ENCODE data around the gene TEF.
A peak's percentile ranks its signal among the peaks of the same experiment; 100 is the strongest.
"Not testable (repeated sequence)": the region's sequence is repeated elsewhere in the genome, so short reads cannot be mapped to it uniquely, and the experiment has no call there.

Gene TEF

DNA sequence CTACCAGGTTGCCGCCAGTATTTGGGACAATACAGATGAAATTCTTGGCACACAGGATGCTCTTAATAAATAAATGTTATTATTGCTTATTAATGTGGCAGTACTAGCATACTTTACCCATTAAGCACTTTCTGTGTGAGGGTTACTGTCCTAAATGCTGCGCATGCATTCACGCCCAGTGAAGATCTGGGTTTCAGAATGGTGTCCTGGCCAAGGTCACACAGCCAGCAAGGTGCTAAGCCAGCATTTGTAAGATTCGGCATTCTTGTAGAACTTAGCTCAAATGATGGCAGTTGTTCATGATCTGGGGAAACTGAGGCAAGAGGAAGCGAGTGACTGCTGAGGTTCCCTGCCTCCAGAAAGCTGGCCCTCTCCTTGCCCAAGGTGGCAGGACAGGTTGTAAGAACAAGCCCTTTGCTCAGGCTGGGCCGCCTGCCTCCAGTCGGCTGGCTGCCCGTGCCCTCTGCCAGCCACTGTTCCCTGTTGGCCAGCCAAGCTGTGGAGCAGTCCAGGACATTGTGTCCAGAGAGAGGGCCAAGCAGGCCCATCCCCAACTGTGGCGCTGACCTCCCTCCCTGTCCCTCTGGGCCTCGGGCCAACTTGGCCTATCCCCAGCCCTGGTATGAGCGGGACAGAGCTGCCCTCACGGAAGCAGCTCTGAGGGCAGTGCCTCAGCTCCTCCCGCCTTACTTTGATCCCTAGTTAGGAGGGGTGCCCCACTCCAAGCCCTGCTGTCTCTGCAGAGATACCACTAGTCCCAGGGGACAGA, 36.1 kb downstream of the TEF start:
- no peak overlapping the region for H3K4me3 ChIP-seq (ENCODE audit: low read depth, low read length)

DNA sequence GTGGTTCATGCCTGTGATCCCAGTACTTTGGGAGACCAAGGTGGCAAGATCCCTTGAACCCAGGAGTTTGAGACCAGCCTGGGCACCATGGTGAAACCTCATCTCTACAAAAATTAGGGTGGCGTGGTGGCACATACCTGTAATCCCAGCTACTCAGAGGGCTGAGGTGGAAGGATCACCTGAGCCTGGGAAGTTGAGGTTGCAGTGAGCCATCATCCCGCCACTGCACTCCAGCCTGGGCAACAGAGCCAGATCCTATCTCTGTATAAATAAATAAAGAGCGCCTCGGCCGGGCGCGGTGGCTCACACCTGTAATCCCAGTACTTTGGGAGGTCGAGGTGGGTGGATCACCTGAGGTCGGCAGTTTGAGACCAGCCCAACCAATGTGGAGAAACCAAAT, 37.0 kb downstream of the TEF start:
- no peak overlapping the region for H3K4me3 ChIP-seq (ENCODE audit: low read depth, low read length)

DNA sequence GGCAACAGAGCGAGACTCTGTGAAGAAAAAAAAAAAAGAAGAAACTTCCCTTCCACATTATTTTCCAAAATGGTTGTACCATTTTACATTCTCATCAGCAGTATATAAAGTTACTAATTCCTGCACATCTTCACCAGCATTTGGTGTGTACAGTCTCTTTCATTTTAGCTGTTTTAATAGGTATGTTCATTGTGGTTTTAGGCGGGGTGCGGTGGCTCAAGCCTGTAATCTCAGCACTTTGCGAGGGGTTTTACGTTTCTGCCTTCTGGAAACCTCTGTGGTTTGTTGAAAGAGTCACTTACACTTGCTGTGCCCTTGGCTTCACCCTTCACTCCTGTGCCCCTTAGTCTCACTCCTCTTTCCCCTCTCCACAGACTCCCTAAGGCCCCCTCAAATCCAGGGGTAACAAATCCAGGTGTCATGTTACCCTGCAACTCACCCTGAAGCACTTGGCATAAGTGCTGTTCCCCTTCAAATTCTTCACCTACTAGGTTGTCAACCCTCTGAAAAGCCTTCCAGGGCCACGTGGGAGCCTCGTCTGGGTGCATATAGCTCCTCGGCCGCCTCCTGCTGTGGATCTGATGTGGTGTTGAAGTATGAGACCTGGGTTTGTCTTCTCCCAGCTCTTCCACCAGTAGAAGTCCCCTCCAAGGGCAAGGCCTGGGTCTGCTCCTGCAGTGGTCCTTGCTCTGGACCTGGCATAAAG, 44.1 kb downstream of the TEF start:
- no peak overlapping the region for H3K4me3 ChIP-seq (ENCODE audit: low read depth, low read length)

DNA sequence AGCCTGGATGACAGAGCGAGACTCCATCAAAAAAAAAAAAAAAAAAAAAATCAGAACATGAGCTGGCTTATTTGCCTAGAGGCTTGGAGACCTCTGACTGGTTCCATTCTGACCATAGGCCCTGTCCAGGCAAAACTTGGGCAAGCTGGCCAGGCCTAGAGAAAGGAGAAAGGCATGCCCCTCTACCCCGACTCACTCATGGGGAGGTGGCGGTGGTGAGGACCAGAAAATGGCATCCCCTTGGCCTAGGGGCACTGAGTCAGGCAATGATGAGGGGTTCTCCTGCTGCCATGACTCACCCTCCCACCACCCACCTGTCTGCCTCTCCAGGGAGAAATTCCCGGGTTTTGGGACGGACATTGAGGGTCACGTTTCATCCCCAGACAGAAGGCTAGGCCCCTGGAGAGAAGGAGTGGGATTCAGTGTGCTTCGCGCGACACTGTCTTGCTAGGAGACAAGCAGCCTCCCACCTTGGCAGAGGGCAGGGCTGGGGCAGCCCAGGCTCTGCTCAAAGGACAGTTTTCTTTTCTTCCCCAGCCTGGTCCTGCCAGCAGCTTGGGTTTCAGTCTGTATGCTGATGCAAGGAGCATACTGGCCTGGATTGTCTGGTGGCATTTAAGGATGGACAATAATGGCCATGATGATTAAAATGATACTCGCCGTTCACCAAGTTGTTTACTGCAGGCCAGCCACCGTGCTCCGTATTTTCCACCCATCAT, 47.6 kb downstream of the TEF start:
- H3K4me3 ChIP-seq (ENCODE audit: low read depth, low read length), result no peak overlapping the region

DNA sequence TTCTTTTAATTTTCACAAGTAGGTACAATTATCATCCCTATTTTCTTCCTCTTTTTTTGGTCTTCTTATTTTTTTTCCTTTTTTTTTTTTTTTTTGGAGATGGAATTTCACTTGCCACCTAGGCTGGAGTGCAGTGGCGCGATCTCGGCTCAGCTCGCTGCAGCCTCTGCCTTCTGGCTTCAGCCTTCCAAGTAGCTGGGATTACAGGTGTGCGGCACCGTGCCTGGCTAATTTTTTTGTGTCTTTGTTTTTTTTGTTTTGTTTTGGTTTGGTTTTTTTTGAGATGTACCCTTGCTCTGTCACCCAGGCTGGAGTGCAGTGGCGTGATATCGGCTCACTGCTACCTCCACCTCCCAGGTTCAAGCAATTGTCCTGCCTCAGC, 48.2 kb downstream of the TEF start:
- H3K4me3 ChIP-seq (ENCODE audit: low read depth, low read length), result no peak overlapping the region

DNA sequence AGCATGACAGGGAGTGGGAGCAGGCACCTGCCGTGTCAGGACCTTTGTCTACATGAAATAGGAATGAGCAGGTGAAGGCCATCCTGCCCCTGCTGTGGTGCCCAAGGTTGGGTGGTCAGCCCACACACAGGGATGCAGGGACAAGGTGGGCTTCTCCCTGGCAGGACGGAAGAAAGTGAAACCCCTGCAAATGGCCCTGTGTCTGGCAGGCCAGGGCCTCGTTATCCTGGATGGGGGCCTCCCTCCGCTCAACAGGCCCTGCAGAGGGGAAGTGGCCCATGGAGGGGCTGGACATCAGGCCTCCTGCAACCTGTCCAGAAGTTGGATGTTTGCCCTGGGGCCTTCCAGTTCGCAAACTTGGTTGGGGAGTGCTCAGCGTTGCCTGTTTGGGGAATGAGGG, 49.9 kb downstream of the TEF start:
- no peak overlapping the region for H3K4me3 ChIP-seq (ENCODE audit: low read depth, low read length)

DNA sequence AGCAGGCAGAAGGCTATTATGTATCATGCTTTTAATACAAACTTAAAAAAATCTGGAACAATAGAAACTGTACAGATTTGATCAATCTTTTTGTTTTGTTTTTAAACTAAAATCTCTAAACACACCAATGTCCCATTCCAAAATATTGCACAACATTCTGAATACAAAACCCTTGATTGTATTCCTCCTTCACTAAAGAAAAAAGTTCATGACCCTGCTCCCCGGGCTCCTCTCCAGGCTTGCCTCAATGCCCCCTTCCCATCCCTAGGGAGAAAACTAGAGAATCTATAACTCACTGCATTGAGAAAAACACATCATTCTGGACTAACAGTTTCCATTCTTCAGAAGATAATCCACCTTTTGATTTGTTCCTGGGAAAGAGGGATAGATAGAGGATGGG, 51.7 kb downstream of the TEF start:
- not testable (repeated sequence) for H3K4me3 ChIP-seq (ENCODE audit: low read depth, low read length)

DNA sequence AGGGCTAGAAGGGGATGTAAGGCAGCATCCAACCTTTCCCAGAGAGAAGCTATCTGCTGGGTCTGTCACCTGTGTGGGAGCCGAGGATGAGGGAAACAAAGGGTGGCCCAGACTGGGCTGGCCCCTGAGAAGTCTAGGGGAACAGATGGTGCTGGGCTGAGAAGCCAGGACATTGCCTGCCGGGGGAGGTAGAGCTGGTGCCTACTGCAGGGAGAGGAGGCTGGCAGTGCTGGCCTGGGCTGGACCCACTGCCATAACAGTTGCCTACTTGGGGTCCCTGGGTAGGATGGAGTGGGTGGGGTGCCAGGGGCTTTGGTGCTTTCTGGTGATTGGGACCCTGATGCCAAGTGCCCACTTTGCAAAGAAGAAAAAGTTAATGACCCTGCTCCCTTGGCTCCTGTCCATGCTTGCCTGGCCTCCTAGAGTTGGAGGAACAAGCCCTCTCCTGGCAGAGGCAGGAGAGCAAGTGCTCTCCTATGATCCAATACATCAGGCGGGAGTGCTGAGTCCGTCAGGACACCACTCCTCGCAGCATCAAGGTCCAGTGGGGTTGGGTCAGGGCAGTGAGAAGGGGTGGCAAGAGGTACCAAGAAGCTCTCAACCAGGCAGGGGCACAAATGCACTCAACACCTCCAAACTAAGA, 52.7 kb downstream of the TEF start:
- H3K4me3 ChIP-seq (ENCODE audit: low read depth, low read length), result not testable (repeated sequence)

DNA sequence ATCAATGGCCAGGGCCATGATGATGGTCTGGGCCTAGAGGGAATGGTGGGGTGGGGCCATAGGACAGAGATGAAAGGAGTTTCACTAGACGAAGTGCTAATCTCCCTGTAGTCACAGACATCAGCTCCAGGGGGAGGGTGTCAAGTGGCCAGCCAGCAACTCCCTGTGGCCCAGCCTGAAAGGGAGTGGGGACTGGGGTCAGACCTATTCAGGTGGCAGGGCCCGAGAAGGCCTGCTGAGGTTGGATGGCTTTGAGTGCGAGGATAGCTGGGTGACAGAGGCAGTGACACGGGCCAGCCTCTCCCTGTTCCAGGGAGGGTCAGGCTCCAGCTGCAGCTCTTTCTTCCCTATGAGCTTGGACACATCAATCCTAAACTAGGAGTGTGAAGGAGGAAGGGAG, 53.8 kb downstream of the TEF start:
- H3K4me3 ChIP-seq (ENCODE audit: low read depth, low read length), result no peak overlapping the region

DNA sequence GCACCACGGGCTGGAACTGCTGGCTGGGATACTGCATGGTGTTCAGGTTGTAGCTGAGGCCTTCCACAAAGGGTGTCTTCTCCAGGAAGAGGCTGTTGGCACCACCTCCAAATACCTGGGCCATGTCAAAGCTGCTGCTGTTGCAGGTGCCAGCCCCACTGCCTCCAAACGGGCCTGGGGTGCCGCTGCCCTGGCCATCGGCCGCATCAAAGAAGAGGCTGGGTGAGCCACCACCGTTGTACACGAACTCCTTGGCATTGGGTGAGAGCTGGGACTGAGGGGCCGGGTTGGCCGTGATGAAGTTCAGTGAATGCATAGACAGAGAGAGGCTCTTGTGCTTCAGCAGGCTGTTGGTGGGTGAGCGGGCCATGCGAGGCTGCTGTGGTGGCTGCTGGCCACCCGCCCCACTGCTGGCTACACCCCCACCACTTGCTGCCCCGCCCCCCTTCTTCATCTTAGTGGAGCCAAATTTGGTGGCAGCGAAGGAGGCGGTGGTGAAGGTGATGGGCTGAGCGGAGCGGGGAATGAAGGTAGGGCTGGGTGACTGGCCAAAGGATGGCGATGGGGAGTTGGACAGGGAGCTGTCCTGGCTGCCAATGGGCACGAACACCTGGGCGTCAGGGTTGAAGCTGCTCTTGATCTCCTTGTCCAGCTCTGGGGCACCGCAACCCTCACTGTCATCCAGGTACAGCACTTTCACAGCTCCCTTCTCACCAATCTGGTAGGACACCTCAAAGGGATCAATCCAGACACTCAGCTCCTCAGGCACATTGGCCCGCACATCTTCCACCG, 54.8 kb downstream of the TEF start:
- no peak overlapping the region for H3K4me3 ChIP-seq (ENCODE audit: low read depth, low read length)

DNA sequence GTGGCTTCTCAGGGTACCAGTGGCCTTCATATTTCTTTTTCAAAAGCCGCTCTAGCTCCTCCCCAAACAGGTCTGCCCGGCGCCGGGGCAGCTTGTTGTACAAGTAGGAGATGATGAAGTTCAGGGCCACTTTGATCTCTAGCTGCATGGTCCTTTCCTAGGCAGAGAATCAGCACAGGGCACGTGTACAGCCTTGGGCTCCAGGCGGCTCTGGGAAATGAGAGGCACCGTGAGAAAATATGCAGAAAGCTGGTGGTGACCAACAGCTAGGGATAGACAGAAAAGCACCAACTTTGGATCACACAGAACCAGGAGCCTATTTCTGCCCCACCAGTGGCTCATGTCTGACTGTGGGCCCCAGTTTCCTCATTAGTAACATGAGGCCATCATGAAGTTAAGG, 55.5 kb downstream of the TEF start:
- no peak overlapping the region for H3K4me3 ChIP-seq (ENCODE audit: low read depth, low read length)

DNA sequence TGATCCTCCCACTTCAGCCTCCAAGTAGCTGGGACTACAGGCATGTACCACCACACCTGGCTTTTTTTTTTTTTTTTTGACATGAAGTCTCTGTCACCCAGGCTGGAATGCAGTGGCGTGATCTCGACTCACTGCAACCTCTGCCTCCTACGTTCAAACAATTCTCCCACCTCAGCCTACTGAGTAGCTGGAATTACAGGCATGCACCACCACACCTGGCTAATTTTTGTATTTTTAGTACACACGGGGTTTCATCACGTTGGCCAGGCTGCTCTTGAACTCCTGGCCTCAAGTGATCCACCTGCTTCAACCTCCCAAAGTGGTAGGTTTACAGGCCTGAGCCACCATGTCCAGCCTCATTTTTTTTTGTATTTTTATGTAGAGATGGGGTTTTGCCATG, 58.8 kb downstream of the TEF start:
- not testable (repeated sequence) for H3K4me3 ChIP-seq (ENCODE audit: low read depth, low read length)

DNA sequence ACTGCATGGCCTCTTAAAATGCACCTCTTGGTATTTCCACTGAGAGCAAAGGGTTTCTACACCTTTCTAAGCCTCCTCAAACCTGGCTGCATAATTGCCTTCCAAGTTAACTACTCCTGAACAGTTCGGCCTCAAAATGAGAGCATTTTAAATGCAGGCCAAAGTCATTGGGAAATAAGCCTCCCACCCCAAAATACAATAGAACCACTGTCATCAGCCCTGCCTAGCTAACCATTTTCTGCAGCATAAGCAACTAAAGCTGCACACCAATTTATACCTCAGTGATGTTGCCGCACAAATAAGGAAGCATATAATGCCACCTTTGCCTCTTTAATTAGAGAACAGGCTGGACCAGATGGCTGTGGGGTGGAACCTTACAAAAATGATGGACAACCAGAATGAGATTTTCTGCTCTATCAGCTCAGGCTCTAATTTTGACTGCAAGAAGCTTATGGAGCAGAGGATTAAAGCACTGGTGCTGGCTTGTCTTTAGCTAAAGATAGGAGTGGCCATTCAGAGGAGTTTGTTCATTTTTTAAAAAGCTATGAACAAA, 60.6 kb downstream of the TEF start:
- H3K4me3 ChIP-seq (ENCODE audit: low read depth, low read length), result no peak overlapping the region

DNA sequence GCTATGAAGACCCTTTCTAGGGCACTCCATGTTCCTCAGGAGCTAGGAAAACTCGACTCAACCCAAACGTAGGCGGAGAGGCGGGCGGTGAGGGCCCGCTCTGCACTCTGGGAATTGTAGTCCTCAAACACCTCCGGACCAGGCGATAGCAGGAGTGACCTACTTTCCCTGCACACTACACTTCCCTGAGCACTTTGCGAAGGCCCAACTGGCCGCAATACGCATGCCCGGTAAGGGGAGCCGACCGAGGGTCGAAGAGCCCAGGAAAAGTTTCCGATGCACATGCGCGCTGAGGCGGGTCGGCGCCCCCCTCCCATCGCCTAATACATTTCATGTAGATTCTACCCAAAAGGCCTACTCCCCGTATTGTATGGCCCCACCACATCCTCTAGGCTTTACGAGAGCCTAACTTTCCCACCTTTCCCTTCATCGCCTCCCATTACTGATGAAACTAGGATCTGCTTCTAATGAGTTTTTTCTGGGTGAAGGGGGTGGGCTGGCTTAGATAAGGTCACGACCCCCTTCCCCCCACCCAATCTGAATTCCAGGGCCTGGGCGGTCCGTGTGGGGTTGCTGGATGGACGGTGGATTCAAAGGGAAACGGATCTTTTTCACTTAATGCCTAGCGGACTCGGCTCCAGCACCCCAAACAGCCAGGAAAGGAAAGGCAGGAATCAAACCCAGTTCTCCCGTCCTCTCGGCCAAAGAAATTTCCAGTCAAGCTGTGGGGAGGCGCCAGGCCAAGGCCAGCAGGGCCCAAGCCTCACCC, 62.8 kb downstream of the TEF start:
- peak overlapping the region; percentile 70 for H3K4me3 ChIP-seq (ENCODE audit: low read depth, low read length)

DNA sequence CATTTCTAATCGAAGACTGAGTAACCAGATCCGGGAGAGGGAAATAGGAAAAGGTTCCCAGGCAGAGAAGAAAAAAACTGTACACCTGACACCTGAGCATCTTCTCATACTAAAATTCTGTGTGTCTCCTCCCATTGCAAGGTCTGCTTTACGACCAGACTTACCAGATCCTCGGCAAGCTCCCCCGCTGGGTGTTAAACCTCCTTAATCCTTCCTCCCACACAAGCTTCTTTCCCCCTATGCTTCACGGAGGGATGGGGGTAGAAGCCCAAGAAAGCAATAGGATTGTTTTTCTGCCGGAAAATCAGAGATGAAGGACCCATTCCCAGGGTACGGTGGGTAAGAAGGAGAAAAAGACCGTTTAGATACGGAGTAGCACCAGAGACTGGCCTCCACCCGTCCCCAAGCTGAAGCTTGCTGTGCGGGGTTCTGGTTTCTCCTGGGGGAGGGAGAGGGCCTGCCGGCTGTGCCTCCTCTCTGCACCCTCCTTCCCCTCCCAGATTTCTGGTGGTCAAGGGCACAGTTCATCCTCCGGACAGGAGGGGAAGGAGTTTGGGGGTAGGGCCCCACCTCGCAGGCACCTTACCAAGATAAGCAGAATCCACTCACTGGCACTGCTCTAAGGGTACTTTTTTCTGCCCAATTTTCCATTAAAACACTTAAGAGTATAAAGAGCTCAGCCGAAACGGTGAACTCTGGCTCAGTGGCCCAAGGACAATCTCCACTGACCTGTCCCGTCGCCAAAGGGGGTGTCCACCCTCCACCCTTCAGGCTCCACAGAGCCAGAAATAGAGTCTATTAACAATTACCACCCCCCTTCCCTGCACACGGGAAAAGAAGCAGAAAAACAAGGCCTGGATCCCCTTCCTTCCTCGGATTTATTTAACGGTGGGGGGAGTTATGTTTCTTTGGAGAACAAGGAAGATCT, 63.7 kb downstream of the TEF start:
- peak overlapping the region; percentile 70 for H3K4me3 ChIP-seq (ENCODE audit: low read depth, low read length)

DNA sequence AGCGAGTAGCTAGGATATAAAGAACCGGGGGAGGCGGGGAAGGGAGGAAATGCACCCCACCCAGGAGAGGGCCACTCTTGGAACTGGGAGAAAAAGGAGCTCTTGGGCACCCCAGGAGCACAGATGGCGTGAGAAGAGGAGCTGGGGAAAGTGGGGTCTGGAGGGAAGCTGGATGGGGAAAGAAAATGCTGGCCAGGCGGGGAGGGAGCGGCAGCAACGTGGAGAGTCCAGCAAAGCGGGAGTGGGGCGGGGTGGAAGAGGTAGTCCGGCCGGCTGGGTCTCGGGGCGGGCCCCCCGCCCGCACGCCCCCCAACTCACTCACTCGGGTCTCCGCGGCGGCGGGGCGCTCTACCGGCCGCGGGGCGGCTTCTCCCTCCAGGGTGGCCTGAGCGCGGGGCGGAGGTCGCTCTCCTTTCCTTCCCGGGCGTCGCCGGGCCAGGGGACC, 64.3 kb downstream of the TEF start:
- peak overlapping the region; percentile 70 for H3K4me3 ChIP-seq (ENCODE audit: low read depth, low read length)

DNA sequence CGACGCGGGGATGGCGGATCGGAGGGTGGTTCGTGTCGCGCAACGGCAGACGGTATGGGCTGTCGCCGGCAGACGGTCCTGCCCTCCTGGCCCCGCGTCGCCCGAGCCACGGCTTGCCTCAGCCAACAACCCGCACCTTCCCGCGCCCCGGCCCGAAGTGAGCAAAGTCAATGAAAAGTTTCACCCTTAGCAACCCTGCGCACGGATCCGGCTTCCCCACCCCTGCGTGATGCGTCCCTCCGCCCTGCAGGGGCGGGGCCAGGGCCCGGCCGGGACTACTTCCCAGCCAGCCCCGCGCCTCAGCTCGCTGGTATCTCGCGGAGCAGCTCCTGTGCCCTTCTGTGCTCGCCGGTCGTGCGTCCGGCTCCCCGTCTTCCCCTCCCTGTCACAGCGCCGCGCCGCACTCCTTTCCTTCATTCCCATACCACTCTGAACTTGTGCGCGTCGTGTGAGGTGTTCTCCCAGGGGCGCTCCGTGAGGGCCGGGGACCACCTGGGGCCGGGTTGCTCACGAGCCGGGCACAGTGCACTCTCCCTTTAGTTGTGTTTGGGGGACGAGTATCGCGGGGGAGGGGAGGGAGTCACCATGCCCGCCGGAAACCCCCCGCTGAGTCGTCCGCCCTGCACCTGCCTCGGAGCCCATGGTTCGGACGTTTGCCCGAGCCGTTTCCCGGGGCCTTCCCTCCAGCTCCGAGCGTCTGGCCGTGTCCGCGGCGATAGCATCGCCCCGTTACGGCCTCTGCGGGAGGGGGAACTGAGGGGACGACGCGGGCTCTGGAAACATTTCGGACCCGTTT, 65.1 kb downstream of the TEF start, which contains the start of gene TOB2:
Gene TOB2, minus strand, starts transcription at position 163 of the 796 bp plus-strand sequence. CDS start 9,456 bp downstream, outside the sequence.
- H3K4me3 ChIP-seq (ENCODE audit: low read depth, low read length), result peak within 1 kb of the TSS; percentile 70
